ENCODE data around the gene USP46.

DNA sequence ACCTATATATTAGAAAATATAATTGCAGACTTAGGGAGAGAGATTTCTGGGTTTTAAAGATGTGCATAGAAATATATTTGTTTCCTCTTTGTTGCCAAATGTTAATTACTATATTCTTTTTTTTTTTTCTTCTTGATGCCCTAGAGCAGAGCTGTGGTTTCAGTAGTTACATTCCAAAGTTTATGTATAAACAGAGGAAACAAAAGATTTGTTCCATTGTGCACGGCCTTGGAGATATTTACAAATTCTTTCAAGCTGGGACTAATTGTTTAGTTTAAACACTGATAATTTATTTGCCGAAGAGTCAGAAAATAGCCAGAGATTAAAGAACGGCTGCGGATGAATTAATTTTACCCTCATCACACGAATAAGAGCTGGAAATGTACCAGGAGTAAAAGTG is 85.1 kb downstream of the USP46 start:
- TF ChIP-seq, protein P1, sequence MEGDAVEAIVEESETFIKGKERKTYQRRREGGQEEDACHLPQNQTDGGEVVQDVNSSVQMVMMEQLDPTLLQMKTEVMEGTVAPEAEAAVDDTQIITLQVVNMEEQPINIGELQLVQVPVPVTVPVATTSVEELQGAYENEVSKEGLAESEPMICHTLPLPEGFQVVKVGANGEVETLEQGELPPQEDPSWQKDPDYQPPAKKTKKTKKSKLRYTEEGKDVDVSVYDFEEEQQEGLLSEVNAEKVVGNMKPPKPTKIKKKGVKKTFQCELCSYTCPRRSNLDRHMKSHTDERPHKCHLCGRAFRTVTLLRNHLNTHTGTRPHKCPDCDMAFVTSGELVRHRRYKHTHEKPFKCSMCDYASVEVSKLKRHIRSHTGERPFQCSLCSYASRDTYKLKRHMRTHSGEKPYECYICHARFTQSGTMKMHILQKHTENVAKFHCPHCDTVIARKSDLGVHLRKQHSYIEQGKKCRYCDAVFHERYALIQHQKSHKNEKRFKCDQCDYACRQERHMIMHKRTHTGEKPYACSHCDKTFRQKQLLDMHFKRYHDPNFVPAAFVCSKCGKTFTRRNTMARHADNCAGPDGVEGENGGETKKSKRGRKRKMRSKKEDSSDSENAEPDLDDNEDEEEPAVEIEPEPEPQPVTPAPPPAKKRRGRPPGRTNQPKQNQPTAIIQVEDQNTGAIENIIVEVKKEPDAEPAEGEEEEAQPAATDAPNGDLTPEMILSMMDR (conservative IDR thresholded peaks at IDR 0.05; ENCODE audit: low read length): no peak
- no peak for TF ChIP-seq EZH2phosphoT487 (IDR thresholded peaks at IDR 0.05; ENCODE audit: borderline replicate concordance)
